ENCODE results near the gene GMDS. TPM values are rescaled to one million over a fixed set of nuclear protein-coding genes. Genes with fewer than 3 reads are reported as not detected.
A peak's percentile ranks its signal among the peaks of the same experiment; 100 is the strongest.

GMDS gene
- total and polyA plus RNA-seq, 2 of the 13 experiments (the other 11 are each of a cell fraction or from before 2014, with no cell fraction given): 64.4 to 112 TPM

- TF ChIP-seq IKZF5 (CRISPR knock-in tag; IDR thresholded peaks at IDR 0.05): no peak
- TF ChIP-seq ZNF367 (CRISPR knock-in tag; IDR thresholded peaks at IDR 0.05; ENCODE audit: borderline replicate concordance): no peak
- no peak for TF ChIP-seq CENPBD1 (CRISPR knock-in tag; IDR thresholded peaks at IDR 0.05; ENCODE audit: borderline replicate concordance, low read depth)
- TF ChIP-seq ZBTB4 (CRISPR knock-in tag; IDR thresholded peaks at IDR 0.05; ENCODE audit: borderline replicate concordance): no peak
- TF ChIP-seq ARID4A (CRISPR knock-in tag; IDR thresholded peaks at IDR 0.05; ENCODE audit: borderline replicate concordance): no peak; the same call in 1 of the 2 replicates
- TF ChIP-seq KAT7 (CRISPR knock-in tag; IDR thresholded peaks at IDR 0.05; ENCODE audit: borderline replicate concordance): no peak
- TF ChIP-seq HHEX (CRISPR knock-in tag; IDR thresholded peaks at IDR 0.05): no peak
- no peak for TF ChIP-seq ETV5 (CRISPR knock-in tag; IDR thresholded peaks at IDR 0.05; ENCODE audit: borderline replicate concordance)
- TF ChIP-seq IRF1 (CRISPR knock-in tag; IDR thresholded peaks at IDR 0.05; ENCODE audit: low read depth): no peak
- peak; percentile 31; the same call in 1 of the 2 replicates for TF ChIP-seq GABPB1 (CRISPR knock-in tag; IDR thresholded peaks at IDR 0.05)
- no peak for TF ChIP-seq SRSF9 (IDR thresholded peaks at IDR 0.05; ENCODE audit: borderline replicate concordance, insufficient read depth, low read depth, low read length, poor library complexity, severe bottlenecking)
- TF ChIP-seq EP300 (IDR thresholded peaks at IDR 0.05; ENCODE audit: low read depth in 2 of 2, low read length in 2 of 2): no peak
- TF ChIP-seq EP300 (CRISPR knock-in tag; IDR thresholded peaks at IDR 0.05; ENCODE audit: borderline replicate concordance): peak; percentile 20; the same call in 1 of the 2 replicates
- peak; percentile 8; the same call in 1 of the 2 replicates for TF ChIP-seq ZNF280B (CRISPR knock-in tag; IDR thresholded peaks at IDR 0.05; ENCODE audit: borderline replicate concordance)
- no peak for TF ChIP-seq ARNTL (CRISPR knock-in tag; IDR thresholded peaks at IDR 0.05)
Measured at GRCh38 chr6:1610497-1611321, 634.7 kb downstream of the GMDS start (continued).
